Adipose tissue (tissue), 3 donors: ENCODE results near the gene TEDC2. TPM values are rescaled to one million over a fixed set of nuclear protein-coding genes. Genes with fewer than 3 reads are reported as not detected.

Source experiments
- H3K27ac ChIP-seq: one replicate; pipeline ENCODE4 v1.5.1; 2013; ENCODE audit warnings: low read depth, low read length
- WGBS, 3 donors: extraction: QIAGEN DNeasy Blood & Tissue Kit; methylation state at CpG; one replicate each; pipeline ENCODE4 v1.1.7; 2013; 5-methylcytosine and 5-hydroxymethylcytosine counted together
- polyA plus RNA-seq, 3 donors: library from polyadenylated mRNA; stranded (reverse); fragments of 200-250 nt; gene quantifications; one replicate each; pipeline ENCODE4 v1.2.3, GENCODE V29; 2013
- donor health status: healthy with polysubstance abuse.
- donor health status: Bipolar disorder and iron deficiency.
- donor health status: healthy.

The TEDC2 gene
- polyA plus RNA-seq, 3 donors, result 0.38 to 0.92 (median 0.45) TPM

DNA sequence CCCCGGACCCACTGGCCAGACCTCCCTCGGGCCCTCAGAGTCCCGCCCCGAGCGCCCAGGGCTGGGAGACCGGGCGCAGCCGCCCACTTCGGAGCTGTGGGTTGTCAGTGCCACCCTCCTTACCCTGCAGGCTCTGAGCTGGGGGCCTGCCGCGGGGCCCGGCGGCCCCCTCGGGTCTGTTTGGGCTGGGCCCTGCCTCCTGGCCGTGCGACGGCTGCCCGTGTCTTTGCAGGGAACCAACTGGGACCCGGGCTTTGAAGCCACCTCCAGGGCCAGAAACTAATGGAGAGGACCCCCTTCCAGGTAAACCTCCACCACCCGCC is 443 bp downstream of the TEDC2 start:
- no peak overlapping the region for H3K27ac ChIP-seq
- WGBS, 3 donors, result 4 to 6% (median 4%) methylated on average over 14 to 20 of the region's 20 CpGs

DNA sequence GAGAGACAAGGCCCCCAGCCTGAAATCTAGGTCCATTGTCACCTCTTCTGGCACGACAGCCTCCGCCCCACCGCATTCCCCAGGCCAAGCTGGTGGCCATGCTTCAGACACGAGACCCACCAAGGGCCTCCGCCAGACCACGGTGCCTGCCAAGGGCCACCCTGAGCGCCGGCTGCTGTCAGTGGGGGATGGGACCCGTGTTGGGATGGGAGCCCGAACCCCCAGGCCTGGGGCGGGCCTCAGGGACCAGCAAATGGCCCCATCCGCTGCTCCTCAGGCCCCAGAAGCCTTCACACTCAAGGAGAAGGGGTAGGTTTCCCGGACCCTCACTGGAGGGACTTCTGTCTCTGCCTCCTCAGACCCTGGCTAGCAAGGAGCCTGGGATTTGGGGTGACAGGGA is 1.0 kb downstream of the TEDC2 start:
- no peak overlapping the region for H3K27ac ChIP-seq
- 77 to 85% (median 84%) methylated on average over 13 of the region's 13 CpGs for WGBS, 3 donors

DNA sequence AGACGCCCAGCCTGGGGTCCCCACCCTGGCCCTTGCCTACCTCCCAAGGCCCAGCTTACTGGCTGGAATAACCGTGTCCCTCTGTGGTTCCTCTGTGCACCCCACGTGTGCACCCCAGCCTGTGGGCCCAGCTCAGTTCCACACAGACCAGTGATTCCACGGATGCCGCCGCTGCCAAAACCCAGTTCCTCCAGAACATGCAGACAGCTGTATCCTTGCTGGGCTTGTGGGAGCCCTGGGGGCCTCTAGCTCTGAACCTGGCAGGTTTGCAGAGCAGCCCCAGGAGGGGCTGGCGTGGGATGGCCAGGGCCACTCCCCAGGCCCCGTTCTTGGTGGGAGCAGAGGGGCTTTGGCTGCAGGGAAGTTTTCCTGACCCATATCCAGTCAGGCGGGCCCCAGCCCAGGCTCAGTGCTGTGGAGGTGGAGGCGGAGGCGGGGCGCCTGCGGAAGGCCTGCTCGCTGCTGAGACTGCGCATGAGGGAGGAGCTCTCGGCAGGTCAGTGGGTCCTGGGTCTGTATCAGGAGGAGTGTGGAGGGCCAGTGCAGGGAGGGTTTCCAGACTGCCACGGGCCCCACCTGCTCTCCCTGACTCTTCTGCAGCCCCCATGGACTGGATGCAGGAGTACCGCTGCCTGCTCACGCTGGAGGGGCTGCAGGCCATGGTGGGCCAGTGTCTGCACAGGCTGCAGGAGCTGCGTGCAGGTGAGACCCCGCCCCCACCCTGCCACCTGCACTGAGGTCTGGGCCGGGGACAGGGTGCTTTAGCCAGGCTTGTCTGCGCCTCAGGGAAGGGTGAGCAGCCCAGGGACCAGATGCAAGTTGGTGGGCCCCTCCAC is 2.3 kb downstream of the TEDC2 start:
- no peak overlapping the region for H3K27ac ChIP-seq
- WGBS, 3 donors, result 92 to 94% (median 93%) methylated on average over 20 to 23 of the region's 23 CpGs

DNA sequence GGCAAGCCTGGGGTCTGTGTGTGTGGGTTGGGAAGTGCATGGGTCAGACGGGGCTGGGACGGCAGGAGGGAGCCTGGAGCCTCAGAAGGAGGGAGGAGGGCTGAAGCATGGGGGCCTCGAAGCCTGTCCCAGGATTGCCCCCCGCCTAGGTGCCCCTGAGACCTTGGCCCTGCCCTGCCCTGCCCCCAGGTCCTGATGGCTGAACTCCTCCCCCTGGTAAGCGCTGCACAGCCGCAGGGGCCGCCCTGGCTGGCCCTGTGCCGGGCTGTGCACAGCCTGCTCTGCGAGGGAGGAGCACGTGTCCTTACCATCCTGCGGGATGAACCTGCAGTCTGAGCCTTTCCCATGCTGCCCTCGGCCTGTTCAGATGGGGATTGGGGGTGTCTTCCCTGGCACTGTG is 4.4 kb downstream of the TEDC2 start:
- WGBS, 3 donors, result 81 to 93% (median 84%) methylated on average over 10 to 12 of the region's 12 CpGs
- H3K27ac ChIP-seq, result no peak overlapping the region

DNA sequence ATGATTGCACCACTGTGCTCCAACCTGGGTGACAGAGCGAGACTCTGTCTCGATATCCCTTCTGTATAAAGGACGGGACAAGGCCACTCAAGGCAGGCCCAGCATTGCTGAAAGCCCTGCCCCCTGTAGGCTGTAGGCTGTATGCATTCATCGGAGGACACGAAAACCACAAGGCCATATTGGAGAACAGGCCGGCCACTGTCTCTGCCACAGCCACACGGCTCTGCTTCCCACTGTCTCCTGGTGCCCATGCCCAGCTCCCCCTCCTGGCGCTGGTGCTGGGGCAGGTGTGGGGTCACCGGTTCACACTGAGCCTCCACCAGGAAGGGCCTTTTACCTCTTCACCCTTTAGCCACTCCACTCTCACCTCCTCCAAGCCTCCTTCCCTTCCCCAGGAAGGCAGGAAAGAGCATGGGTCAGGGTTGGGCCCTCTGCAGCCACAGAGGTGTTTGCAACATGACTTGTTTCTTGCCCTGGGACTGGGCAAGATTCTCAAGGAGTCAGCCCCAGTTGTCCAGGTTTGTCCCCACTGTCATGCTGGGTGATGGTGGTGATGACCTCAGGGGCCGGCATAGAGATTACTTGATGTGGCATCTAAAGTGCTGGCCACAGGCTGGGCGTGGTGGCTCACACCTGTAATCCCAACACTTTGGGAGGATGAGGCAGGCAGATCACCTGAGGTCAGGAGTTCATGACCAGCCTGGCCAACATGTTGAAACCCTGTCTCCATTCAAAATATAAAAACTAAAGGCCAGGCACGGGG is 5.9 kb downstream of the TEDC2 start:
- WGBS, 3 donors, result 82 to 89% (median 83%) methylated on average over 12 of the region's 12 CpGs
- H3K27ac ChIP-seq, result no peak overlapping the region

DNA sequence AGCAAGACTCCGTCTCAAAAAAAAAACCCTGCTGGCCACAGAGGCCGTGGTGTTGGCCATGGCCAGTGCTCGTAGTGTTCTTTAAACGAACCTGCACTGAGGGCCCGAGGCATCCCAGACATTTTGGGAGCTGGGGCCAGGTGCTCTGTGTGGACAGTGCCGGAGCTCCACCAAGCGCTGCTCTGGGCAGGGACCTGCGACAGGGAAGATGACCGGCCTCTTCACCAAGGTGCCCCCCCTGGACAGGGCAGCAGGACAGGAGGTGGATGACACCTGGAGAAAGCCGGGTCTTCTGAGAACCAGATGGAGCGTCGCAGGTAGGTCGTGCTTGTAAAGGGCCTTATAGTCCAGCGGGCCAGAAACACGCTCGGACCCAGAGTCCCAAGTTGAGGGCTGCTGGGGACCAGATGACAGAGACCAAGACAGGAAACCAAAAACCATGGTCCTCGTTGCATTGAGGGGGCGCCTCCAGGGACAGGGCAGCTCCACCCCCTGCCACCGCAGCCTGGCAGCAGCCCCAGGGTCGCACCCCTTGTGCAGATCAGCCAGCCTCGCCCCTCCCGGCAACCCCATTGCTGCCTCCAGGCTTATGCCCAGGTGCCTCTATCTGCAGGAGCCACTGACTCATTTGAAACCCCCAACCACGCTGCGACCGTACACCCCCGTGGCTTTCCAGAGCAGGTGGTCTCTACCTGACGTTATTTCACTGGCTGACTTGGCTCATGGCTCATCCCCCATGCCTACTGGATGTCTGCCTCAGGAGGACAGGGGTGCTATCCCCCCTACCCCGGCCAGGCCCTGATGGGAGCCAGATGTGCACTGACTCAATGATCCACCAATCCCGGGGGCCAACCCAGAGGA is 7.0 kb downstream of the TEDC2 start:
- 71 to 84% (median 75%) methylated on average over 29 of the region's 29 CpGs for WGBS, 3 donors
- no peak overlapping the region for H3K27ac ChIP-seq

DNA sequence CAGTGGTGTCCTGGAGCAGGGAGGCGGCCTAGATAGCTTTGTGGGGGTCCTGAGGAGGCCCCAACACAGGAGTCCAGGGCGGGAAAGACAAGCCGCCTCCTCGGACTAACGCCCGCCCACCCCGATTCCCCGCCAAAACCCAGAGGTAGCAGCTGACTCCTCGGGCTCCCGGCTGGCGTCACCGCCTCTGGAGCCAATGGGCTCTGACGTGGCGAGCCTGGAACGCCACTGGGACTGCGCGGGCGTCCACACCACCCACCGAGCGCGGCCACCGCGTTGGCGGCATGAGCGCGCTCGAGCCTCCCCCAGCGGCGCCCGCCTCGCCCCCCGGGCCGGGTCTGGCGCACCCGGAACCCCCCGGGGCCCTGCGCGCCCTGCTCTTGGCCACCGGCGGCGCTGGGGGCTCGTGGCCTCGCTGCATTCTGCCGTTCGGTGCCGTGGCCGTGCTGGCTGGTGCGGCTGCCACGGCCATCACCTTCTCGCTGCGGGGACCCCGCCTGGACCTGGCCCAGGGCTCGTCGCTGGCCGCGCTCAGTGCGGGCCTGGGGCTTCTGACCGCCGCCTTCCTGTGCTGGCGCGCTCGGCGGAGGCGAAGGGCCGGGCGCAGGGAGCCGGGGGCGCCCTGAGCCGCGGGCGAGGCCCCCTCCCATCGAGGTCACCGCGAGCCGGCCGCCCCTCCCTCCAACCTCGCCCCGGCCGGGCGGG is 7.8 kb downstream of the TEDC2 start:
- H3K27ac ChIP-seq, result no peak overlapping the region
- 1% methylated on average over 65 to 80 of the region's 80 CpGs for WGBS, 3 donors

DNA sequence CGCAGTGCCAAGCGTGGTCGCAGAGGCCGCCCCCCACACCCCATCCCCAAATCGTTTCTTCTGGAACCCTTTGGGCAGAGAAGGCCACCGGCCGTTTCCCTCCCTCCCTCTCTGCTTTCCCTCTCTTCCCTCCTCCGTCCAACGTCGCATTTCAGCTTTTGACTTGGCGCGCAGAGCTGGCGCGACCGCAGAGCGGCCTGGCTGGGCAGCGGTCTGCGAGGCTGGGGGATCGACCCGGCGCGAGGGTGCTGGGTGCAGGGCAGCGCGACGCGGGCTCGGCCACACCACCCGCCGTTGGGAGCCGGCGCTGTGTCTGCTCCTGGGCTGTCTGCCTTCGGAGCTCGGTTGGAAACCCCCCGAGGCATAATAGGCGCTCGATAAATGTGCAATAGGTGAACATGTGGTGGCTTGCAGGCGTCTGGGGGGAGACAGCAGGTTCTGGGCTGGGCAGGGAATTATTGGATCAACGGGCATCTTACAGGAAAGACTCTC is 8.4 kb downstream of the TEDC2 start:
- WGBS, 3 donors, result 0 to 3% (median 1%) methylated on average over 34 to 38 of the region's 38 CpGs
- H3K27ac ChIP-seq, result no peak overlapping the region

DNA sequence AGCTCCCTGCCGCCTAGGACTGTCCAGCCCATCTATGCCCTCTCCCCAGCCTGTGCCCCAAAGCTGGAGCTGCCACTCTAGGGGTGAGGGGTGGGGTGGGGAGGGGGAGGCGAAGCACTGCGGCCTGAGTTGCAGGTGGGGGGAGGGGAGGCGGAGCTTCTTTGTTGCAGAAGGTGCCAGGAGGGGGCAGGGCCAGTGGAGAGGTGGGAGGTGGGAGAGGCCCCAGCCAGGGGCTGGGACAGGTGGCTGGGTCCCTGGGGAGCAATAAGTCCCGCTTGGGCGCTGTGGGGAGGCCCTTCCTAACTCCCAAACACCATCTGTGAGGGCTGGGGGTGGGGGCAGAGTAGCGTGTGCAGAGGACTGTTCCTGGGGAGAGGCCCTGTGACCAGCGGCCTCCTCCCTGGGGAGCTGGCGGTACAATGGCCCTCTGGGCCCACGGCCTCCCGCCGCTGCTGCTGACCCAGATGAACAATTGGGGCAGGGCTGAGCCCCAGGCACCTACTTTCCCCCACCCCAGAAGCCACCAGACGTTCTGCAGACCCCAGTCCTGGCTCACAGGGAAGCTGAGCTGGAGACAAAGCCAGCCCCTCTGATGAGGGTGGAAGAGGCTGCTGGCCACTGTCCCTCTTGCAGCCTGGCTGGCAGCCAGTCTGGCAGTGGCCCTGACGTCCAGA is 9.0 kb downstream of the TEDC2 start:
- H3K27ac ChIP-seq, result no peak overlapping the region
- WGBS, 3 donors, result 10 to 32% (median 23%) methylated on average over 13 to 14 of the region's 14 CpGs

DNA sequence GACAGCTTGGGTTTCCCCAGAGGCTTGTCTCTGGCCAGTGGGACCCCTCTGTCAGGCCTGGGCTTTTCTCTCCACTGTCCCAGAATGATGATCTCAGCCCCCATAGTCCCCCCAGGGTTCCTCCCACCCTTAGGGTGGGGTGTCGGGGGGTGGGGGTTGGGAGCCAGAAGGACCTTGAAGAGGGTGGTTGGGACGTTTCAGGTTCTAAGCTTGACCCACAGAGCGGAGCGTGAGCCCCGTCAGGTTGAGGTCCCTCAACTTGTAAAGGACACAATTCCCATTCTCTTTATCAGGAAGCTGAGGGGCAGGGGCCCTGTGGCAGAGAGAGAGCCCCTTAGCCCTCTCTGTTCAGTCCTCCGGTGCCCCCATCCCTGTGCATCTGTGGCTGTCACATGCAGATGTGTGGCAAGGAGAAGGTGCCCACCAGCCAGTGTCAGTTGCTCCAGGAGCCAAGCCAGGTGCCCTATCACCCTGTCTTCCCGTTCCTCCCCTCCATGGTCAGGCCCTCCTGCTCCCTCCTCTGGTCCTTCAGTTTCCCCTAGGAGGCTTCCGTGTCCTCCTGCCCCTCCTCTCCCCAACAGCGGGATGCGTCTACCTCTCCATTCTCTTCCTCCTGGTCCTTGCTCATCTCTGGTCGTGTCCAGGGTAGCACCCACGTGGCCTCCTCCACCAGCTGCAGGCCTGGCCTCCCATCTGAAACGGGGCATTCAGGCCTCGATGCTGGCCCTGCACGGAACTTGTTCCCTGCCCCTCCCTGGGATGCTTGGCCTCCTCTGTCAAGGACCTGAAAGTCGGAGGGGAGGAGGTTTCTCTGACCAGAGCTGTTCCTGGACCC is 9.7 kb downstream of the TEDC2 start:
- 42 to 65% (median 56%) methylated on average over 16 of the region's 16 CpGs for WGBS, 3 donors
- no peak overlapping the region for H3K27ac ChIP-seq

DNA sequence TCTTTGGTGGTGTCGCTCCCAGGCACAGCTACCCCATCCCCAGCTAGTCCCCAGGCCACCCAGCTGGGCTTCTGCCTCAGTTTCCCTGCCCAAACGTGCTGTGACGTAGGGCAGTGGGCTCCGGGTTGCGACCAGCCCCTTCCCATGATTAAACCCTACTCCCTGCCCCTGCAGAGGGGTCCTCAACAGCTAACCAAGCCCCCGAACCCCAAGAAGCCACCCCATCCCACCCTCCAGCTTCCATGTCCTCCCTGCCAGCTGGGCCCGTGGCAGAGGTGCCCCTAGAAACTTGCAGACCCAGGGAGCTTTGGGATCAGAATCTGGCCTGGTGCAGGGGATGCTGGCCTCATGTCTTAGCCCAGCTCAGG is 10.3 kb downstream of the TEDC2 start:
- H3K27ac ChIP-seq, result no peak overlapping the region
- WGBS, 3 donors, result 77 to 84% (median 81%) methylated on average over 7 of the region's 7 CpGs

DNA sequence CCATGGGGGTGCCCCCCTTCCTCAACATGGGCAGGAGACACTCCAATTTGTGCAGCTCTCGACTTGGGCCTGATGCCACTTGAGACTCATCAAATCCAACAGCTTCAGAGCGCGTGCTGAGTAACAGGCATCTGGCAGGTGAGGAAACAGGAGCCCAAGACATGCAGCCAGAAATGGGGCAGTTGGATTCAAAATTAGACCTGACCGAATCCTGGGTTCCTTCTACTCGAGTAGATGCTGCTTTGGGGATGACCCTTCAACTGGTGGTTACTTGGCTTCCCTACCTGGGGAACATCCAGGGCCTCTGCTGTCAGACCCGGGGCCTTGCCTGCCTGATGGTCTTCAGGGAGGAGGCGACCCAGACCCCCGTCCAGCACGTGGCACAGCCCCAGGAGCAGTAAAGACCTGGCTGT is 10.7 kb downstream of the TEDC2 start:
- WGBS, 3 donors, result 32 to 51% (median 34%) methylated on average over 9 of the region's 9 CpGs
- no peak overlapping the region for H3K27ac ChIP-seq

DNA sequence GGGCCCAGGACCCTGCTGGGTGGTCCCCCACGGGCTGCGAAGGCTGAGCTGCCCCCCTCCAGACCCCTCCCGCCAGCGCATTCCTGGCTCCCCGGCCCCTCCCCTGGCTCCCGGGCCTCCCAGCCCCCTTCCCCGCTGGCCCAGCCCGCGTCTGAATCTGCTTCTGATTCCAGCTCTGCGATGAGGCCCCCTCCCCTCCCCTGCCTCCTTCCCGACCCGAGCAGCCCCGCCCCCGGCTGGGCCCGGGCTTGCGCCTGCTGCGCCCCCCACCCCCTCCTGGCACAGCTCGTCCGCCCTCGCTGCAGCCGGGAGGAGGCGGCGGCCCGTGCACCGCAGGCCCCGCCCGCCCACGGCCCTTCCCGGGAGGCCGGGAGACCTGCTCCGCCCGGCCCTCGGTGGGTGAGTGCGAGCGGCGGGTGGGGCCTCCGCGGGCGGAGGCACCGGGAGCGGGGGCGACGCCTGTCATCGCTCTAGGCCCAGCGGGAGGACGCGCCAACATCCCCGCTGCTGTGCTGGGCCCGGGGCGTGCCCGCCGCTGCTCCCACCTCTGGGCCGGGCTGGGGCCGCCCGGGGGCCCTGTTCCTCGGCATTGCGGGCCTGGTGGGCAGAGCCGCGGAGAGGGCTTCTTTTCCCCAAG is 11.2 kb downstream of the TEDC2 start, which contains the start of gene NTN3:
NTN3 (plus strand) TSS at position 282 of the 637 bp plus-strand sequence. CDS start 405 bp downstream, outside the sequence.
- H3K27ac ChIP-seq, result no peak within 1 kb of the TSS
- 1 to 2% (median 1%) methylated on average over 49 to 58 of the region's 59 CpGs for WGBS, 3 donors

DNA sequence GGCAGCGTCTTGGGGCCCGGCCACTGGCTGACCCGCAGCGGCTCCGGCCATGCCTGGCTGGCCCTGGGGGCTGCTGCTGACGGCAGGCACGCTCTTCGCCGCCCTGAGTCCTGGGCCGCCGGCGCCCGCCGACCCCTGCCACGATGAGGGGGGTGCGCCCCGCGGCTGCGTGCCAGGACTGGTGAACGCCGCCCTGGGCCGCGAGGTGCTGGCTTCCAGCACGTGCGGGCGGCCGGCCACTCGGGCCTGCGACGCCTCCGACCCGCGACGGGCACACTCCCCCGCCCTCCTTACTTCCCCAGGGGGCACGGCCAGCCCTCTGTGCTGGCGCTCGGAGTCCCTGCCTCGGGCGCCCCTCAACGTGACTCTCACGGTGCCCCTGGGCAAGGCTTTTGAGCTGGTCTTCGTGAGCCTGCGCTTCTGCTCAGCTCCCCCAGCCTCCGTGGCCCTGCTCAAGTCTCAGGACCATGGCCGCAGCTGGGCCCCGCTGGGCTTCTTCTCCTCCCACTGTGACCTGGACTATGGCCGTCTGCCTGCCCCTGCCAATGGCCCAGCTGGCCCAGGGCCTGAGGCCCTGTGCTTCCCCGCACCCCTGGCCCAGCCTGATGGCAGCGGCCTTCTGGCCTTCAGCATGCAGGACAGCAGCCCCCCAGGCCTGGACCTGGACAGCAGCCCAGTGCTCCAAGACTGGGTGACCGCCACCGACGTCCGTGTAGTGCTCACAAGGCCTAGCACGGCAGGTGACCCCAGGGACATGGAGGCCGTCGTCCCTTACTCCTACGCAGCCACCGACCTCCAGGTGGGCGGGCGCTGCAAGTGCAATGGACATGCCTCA is 12.0 kb downstream of the TEDC2 start:
- WGBS, 3 donors, result 35 to 59% (median 46%) methylated on average over 42 to 61 of the region's 61 CpGs
- H3K27ac ChIP-seq, result no peak overlapping the region

DNA sequence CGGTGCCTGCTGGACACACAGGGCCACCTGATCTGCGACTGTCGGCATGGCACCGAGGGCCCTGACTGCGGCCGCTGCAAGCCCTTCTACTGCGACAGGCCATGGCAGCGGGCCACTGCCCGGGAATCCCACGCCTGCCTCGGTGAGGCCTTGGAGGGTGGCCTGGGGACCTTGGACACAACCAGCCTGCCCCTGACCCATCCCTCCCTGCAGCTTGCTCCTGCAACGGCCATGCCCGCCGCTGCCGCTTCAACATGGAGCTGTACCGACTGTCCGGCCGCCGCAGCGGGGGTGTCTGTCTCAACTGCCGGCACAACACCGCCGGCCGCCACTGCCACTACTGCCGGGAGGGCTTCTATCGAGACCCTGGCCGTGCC is 12.6 kb downstream of the TEDC2 start:
- H3K27ac ChIP-seq, result no peak overlapping the region
- WGBS, 3 donors, result 88 to 96% (median 94%) methylated on average over 22 to 27 of the region's 27 CpGs
